Natural killer cell treated with Interleukin-12 subunit alpha and Interleukin-12 subunit beta and Interleukin-15 and Interleukin-18, amount 100 ng/mL, for 72 hours (primary cell): ENCODE results near the gene PROP1. TPM values are rescaled to one million over a fixed set of nuclear protein-coding genes. Genes with fewer than 3 reads are reported as not detected.
"Not testable (repeated sequence)": the region's sequence is repeated elsewhere in the genome, so short reads cannot be mapped to it uniquely, and the experiment has no call there.

Experiments used
- ATAC-seq, 2 donors: fragments of 150-1000 bp; cut with Tn5 transposase in 1 of 2; sonication (Bioruptor Pico), chemical (Tn5 transposase) in 1 of 2; 2 replicates each; pipeline ENCODE4 v1.10.0; 2021
- DNase-seq: peaks from one replicate; pipeline ENCODE4 v3.0.0; 2022; ENCODE audit warnings: low spot score
- H3K27ac Mint-ChIP-seq, 2 donors: 1 replicate in 1 of 2; 2 replicates in 1 of 2; pipeline ENCODE4 v1.8.0; 2022; ENCODE audit warnings: mixed read lengths in 2 of 2, mild to moderate bottlenecking in 1 of 2, moderate library complexity in 1 of 2
- H3K27me3 Mint-ChIP-seq, 2 donors: 1 replicate in 1 of 2; 2 replicates in 1 of 2; pipeline ENCODE4 v1.8.0; 2022; ENCODE audit warnings: mixed read lengths in 2 of 2
- H3K36me3 Mint-ChIP-seq: one replicate; pipeline ENCODE4 v1.8.0; 2022; ENCODE audit warnings: mixed read lengths
- H3K4me1 Mint-ChIP-seq, 2 donors: 1 replicate in 1 of 2; 2 replicates in 1 of 2; pipeline ENCODE4 v1.8.0; 2022; ENCODE audit warnings: low read depth in 2 of 2, mixed read lengths in 2 of 2, mild to moderate bottlenecking in 1 of 2
- H3K4me3 Mint-ChIP-seq: one replicate; pipeline ENCODE4 v1.8.0; 2022; ENCODE audit warnings: mixed read lengths
- H3K9me3 Mint-ChIP-seq: 2 replicates; pipeline ENCODE4 v1.8.0; 2022; ENCODE audit warnings: mixed read lengths
- total RNA-seq, 2 donors: library from RNA; stranded (reverse); gene quantifications; one replicate each; pipeline ENCODE4 v1.2.3, GENCODE V29; 2022

The PROP1 gene
- total RNA-seq = not detected

- DNase-seq (no peak), ATAC-seq (no peak)
- Mint-ChIP-seq H3K4me3 (no peak within 1 kb of the TSS), H3K9me3 (no peaks in the 10 kb centered on the region), H3K27ac (no peak within 1 kb of the TSS), H3K36me3 (no peaks in the 10 kb centered on the region), H3K27me3 (peaks cover 15 to 16% of the 10 kb centered on the region in 2 donors), H3K4me1 (no peaks in the 10 kb centered on the region)
These were observed at the start of gene PROP1 for GRCh38 chr5:177995691-177996595. TSS of gene PROP1 (minus strand) at chr5:177996242. CDS start at chr5:177995933, 309 bp downstream.

- not testable (repeated sequence) for DNase-seq, H3K9me3 Mint-ChIP-seq, H3K27ac Mint-ChIP-seq, H3K27me3 Mint-ChIP-seq, ATAC-seq, H3K36me3 Mint-ChIP-seq, H3K4me3 Mint-ChIP-seq, H3K4me1 Mint-ChIP-seq
These were observed 23.5 kb upstream of the PROP1 start for GRCh38 chr5:178019379-178020030.

GRCh38 chr5:178012758-178013157 lies 16.7 kb upstream of the PROP1 start:
- not testable (repeated sequence) for H3K9me3 Mint-ChIP-seq, H3K4me3 Mint-ChIP-seq, H3K36me3 Mint-ChIP-seq, DNase-seq, H3K27ac Mint-ChIP-seq, H3K4me1 Mint-ChIP-seq, ATAC-seq, H3K27me3 Mint-ChIP-seq

- not testable (repeated sequence) for DNase-seq, H3K27ac Mint-ChIP-seq, H3K9me3 Mint-ChIP-seq, ATAC-seq, H3K4me3 Mint-ChIP-seq, H3K27me3 Mint-ChIP-seq, H3K36me3 Mint-ChIP-seq, H3K4me1 Mint-ChIP-seq
These were observed 15.9 kb upstream of the PROP1 start for GRCh38 chr5:178011816-178012554.

- ATAC-seq, H3K36me3 Mint-ChIP-seq, H3K9me3 Mint-ChIP-seq, H3K4me3 Mint-ChIP-seq, H3K27ac Mint-ChIP-seq, DNase-seq, H3K27me3 Mint-ChIP-seq, H3K4me1 Mint-ChIP-seq: not testable (repeated sequence)
These were observed 11.2 kb upstream of the PROP1 start for GRCh38 chr5:178007272-178007671.

GRCh38 chr5:178006536-178007231 lies 10.6 kb upstream of the PROP1 start:
- H3K4me3 Mint-ChIP-seq = peak overlapping the region; percentile 75
- DNase-seq, H3K4me1 Mint-ChIP-seq, H3K27ac Mint-ChIP-seq, H3K36me3 Mint-ChIP-seq, H3K9me3 Mint-ChIP-seq: not testable (repeated sequence)
- H3K27me3 Mint-ChIP-seq = peaks cover 5 to 12% of the 10 kb centered on the region in 2 donors
- peak; percentile 73 to 94 for ATAC-seq

- peak; percentile 20 to 21 for ATAC-seq
- H3K4me3 Mint-ChIP-seq, H3K4me1 Mint-ChIP-seq, H3K9me3 Mint-ChIP-seq, DNase-seq, H3K36me3 Mint-ChIP-seq, H3K27ac Mint-ChIP-seq: not testable (repeated sequence)
- peaks cover 5 to 12% of the 10 kb centered on the region in 2 donors for H3K27me3 Mint-ChIP-seq
These were observed 10.1 kb upstream of the PROP1 start for GRCh38 chr5:178006181-178006535.

GRCh38 chr5:177997846-177998245 lies 1.8 kb upstream of the PROP1 start:
- H3K4me1 Mint-ChIP-seq = no peaks in the 10 kb centered on the region
- ATAC-seq = no peak
- no peak overlapping the region for H3K4me3 Mint-ChIP-seq
- H3K9me3 Mint-ChIP-seq = no peaks in the 10 kb centered on the region
- H3K36me3 Mint-ChIP-seq = no peaks in the 10 kb centered on the region
- DNase-seq = no peak
- no peak overlapping the region for H3K27ac Mint-ChIP-seq
- peaks cover 20 to 21% of the 10 kb centered on the region in 2 donors for H3K27me3 Mint-ChIP-seq

- ATAC-seq (no peak), DNase-seq (no peak)
- Mint-ChIP-seq H3K9me3 (no peaks in the 10 kb centered on the region), H3K36me3 (no peaks in the 10 kb centered on the region), H3K4me3 (no peak overlapping the region), H3K27ac (no peak overlapping the region), H3K4me1 (no peaks in the 10 kb centered on the region), H3K27me3 (peaks cover 17 to 18% of the 10 kb centered on the region in 2 donors)
These were observed 1.3 kb upstream of the PROP1 start for GRCh38 chr5:177997319-177997670.

- H3K4me3 Mint-ChIP-seq = no peak overlapping the region
- H3K9me3 Mint-ChIP-seq = no peaks in the 10 kb centered on the region
- H3K27ac Mint-ChIP-seq = no peak overlapping the region
- H3K4me1 Mint-ChIP-seq = no peaks in the 10 kb centered on the region
- peaks cover 13 to 15% of the 10 kb centered on the region in 2 donors for H3K27me3 Mint-ChIP-seq
- DNase-seq (no peak), ATAC-seq (no peak)
- H3K36me3 Mint-ChIP-seq = no peaks in the 10 kb centered on the region
These were observed 747 bp upstream of the PROP1 start for GRCh38 chr5:177996660-177997318.

- Mint-ChIP-seq H3K36me3 (no peaks in the 10 kb centered on the region), H3K27me3 (peaks cover 13 to 17% of the 10 kb centered on the region in 2 donors), H3K4me3 (no peak overlapping the region), H3K4me1 (no peaks in the 10 kb centered on the region), H3K27ac (no peak overlapping the region), H3K9me3 (no peaks in the 10 kb centered on the region)
- ATAC-seq = no peak
- DNase-seq = no peak
These were observed 1.4 kb downstream of the PROP1 start for GRCh38 chr5:177994561-177995190.

GRCh38 chr5:177994063-177994462 lies 2.0 kb downstream of the PROP1 start:
- H3K4me3 Mint-ChIP-seq = no peak overlapping the region
- no peaks in the 10 kb centered on the region for H3K4me1 Mint-ChIP-seq
- H3K36me3 Mint-ChIP-seq = no peaks in the 10 kb centered on the region
- DNase-seq (no peak), ATAC-seq (no peak)
- no peaks in the 10 kb centered on the region for H3K9me3 Mint-ChIP-seq
- peaks cover 16 to 23% of the 10 kb centered on the region in 2 donors for H3K27me3 Mint-ChIP-seq
- no peak overlapping the region for H3K27ac Mint-ChIP-seq

- no peaks in the 10 kb centered on the region for H3K9me3 Mint-ChIP-seq
- ATAC-seq (no peak), DNase-seq (no peak)
- H3K4me3 Mint-ChIP-seq = no peak overlapping the region
- peaks cover 18 to 23% of the 10 kb centered on the region in 2 donors for H3K27me3 Mint-ChIP-seq
- H3K36me3 Mint-ChIP-seq = no peaks in the 10 kb centered on the region
- no peaks in the 10 kb centered on the region for H3K4me1 Mint-ChIP-seq
- H3K27ac Mint-ChIP-seq = no peak overlapping the region
These were observed 3.6 kb downstream of the PROP1 start for GRCh38 chr5:177992466-177992865.
